Measurements from ENCODE around the gene F13A1. TPM values are rescaled to one million over a fixed set of nuclear protein-coding genes. Genes with fewer than 3 reads are reported as not detected.

F13A1 gene
- total and polyA plus RNA-seq, 7 donors = 4.9 to 58.9 (median 26.2) TPM

- H3K4me3 ChIP-seq = no peak overlapping the region
- no peaks in the 10 kb centered on the region for H3K36me3 ChIP-seq (ENCODE audit: insufficient read depth in 1 of 2, low read depth in 1 of 2)
- DNase-seq = no peak
- ATAC-seq = no peak
- no peaks in the 10 kb centered on the region for H3K4me1 ChIP-seq
- H3K9me3 ChIP-seq = no peaks in the 10 kb centered on the region
- peaks cover 0 to 4% (median 0%) of the 10 kb centered on the region in 3 donors for H3K27me3 ChIP-seq (ENCODE audit: insufficient read depth in 3 of 3, low read length in 2 of 3)
- intact Hi-C loops (cut with DNase I) = no loop called here
- no peak overlapping the region for H3K27ac ChIP-seq
- no peak for TF ChIP-seq CTCF (IDR thresholded peaks at IDR 0.05)
- 15 to 20% (median 18%) methylated on average over 4 of the region's 4 CpGs for WGBS, 3 donors
These were observed 119.3 kb downstream of the F13A1 start for GRCh38 chr6:6201200-6201599.

- Histone ChIP-seq H3K36me3 (ENCODE audit: insufficient read depth in 1 of 2, low read depth in 1 of 2) (no peaks in the 10 kb centered on the region), H3K27ac (no peak overlapping the region), H3K4me1 (no peaks in the 10 kb centered on the region), H3K4me3 (no peak overlapping the region), H3K27me3 (ENCODE audit: insufficient read depth in 3 of 3, low read length in 2 of 3) (peaks cover 0 to 4% (median 0%) of the 10 kb centered on the region in 3 donors), H3K9me3 (no peaks in the 10 kb centered on the region)
- TF ChIP-seq CTCF (IDR thresholded peaks at IDR 0.05) = no peak
- ATAC-seq (no peak), DNase-seq (no peak)
- WGBS, 3 donors = 78 to 87% (median 87%) methylated on average over 3 of the region's 3 CpGs
- intact Hi-C loops (cut with DNase I) = no loop called here
These were observed 120.8 kb downstream of the F13A1 start for GRCh38 chr6:6199678-6200077.

GRCh38 chr6:6196762-6197161 is 123.7 kb downstream of the F13A1 start:
- H3K36me3 ChIP-seq (ENCODE audit: insufficient read depth in 1 of 2, low read depth in 1 of 2) = no peaks in the 10 kb centered on the region
- TF ChIP-seq CTCF (IDR thresholded peaks at IDR 0.05) = no peak
- DNase-seq (no peak), ATAC-seq (no peak)
- no peak overlapping the region for H3K4me3 ChIP-seq
- H3K27me3 ChIP-seq (ENCODE audit: insufficient read depth in 3 of 3, low read length in 2 of 3) = peaks cover 0 to 4% (median 2%) of the 10 kb centered on the region in 3 donors
- H3K27ac ChIP-seq = no peak overlapping the region
- intact Hi-C loops (cut with DNase I) = no loop called here
- H3K9me3 ChIP-seq = no peaks in the 10 kb centered on the region
- no peaks in the 10 kb centered on the region for H3K4me1 ChIP-seq
- 59 to 62% (median 60%) methylated on average over 3 of the region's 3 CpGs for WGBS, 3 donors

- no peak for ATAC-seq
- WGBS, 3 donors = 74 to 96% (median 85%) methylated on average over 1 of the region's 1 CpG
These were observed 125.4 kb downstream of the F13A1 start for GRCh38 chr6:6195080-6195479.

More at GRCh38 chr6:6195080-6195479, 125.4 kb downstream of the F13A1 start:
- intact Hi-C loops (cut with DNase I) = no loop called here
- Histone ChIP-seq H3K4me3 (no peak overlapping the region), H3K4me1 (no peaks in the 10 kb centered on the region), H3K27me3 (ENCODE audit: insufficient read depth in 3 of 3, low read length in 2 of 3) (peaks cover 0 to 4% (median 2%) of the 10 kb centered on the region in 3 donors), H3K36me3 (ENCODE audit: insufficient read depth in 1 of 2, low read depth in 1 of 2) (no peaks in the 10 kb centered on the region), H3K9me3 (no peaks in the 10 kb centered on the region), H3K27ac (no peak overlapping the region)
- TF ChIP-seq CTCF (IDR thresholded peaks at IDR 0.05) = no peak
- no peak for DNase-seq

Measured in psoas muscle (tissue), 8 donors.